Medulla oblongata (tissue), 1 donor: Measurements from ENCODE around the gene TTC39B.
A peak's percentile ranks its signal among the peaks of the same experiment; 100 is the strongest.
"Not testable (repeated sequence)": the region's sequence is repeated elsewhere in the genome, so short reads cannot be mapped to it uniquely, and the experiment has no call there.

Experiments used
- DNase-seq: peaks from one replicate; pipeline ENCODE4 v3.0.0-alpha.2; 2015; ENCODE audit errors: extremely low spot score

The TTC39B gene

GRCh38 chr9:15306757-15307522, at the start of gene TTC39B:
TTC39B (minus strand) TSS chr9:15307216; CDS start chr9:15307125, 91 bp downstream.
- peak; percentile 90 for DNase-seq

- DNase-seq, result no peak
Observed at GRCh38 chr9:15355669-15356068, 48.7 kb upstream of the TTC39B start.

- DNase-seq, result no peak
Observed at GRCh38 chr9:15354713-15355112, 47.7 kb upstream of the TTC39B start.

GRCh38 chr9:15353892-15354291, 46.9 kb upstream of the TTC39B start:
- DNase-seq, result no peak

GRCh38 chr9:15352306-15352705, 45.3 kb upstream of the TTC39B start:
- DNase-seq, result no peak

- DNase-seq, result no peak
Observed at GRCh38 chr9:15349892-15350761, 43.1 kb upstream of the TTC39B start.

- DNase-seq, result no peak
Observed at GRCh38 chr9:15346837-15347236, 39.8 kb upstream of the TTC39B start.

- no peak for DNase-seq
Observed at GRCh38 chr9:15344191-15344590, 37.2 kb upstream of the TTC39B start.

GRCh38 chr9:15333376-15333881, 26.4 kb upstream of the TTC39B start:
- DNase-seq, result no peak

- no peak for DNase-seq
Observed at GRCh38 chr9:15332939-15333338, 25.9 kb upstream of the TTC39B start.

GRCh38 chr9:15329539-15330109, 22.6 kb upstream of the TTC39B start:
- no peak for DNase-seq

GRCh38 chr9:15328946-15329345, 21.9 kb upstream of the TTC39B start:
- no peak for DNase-seq

- not testable (repeated sequence) for DNase-seq
Observed at GRCh38 chr9:15322695-15323094, 15.7 kb upstream of the TTC39B start.

GRCh38 chr9:15319661-15320060, 12.6 kb upstream of the TTC39B start:
- DNase-seq, result not testable (repeated sequence)

GRCh38 chr9:15317836-15318235, 10.8 kb upstream of the TTC39B start:
- no peak for DNase-seq

GRCh38 chr9:15311607-15312006, 4.6 kb upstream of the TTC39B start:
- DNase-seq, result no peak

- DNase-seq, result no peak
Observed at GRCh38 chr9:15310107-15310850, 3.3 kb upstream of the TTC39B start.

- DNase-seq, result no peak
Observed at GRCh38 chr9:15308511-15308910, 1.5 kb upstream of the TTC39B start.

GRCh38 chr9:15307523-15307841, 466 bp upstream of the TTC39B start:
- no peak for DNase-seq

- DNase-seq, result peak; percentile 42
Observed at GRCh38 chr9:15306068-15306756, 804 bp downstream of the TTC39B start.

- DNase-seq, result peak; percentile 12
Observed at GRCh38 chr9:15305470-15305869, 1.5 kb downstream of the TTC39B start.
